SK-N-SH (cell line): ENCODE measurements around the gene PCDHA8. TPM values are rescaled to one million over a fixed set of nuclear protein-coding genes. Genes with fewer than 3 reads are reported as not detected.
"Not testable (repeated sequence)": the region's sequence is repeated elsewhere in the genome, so short reads cannot be mapped to it uniquely, and the experiment has no call there.

Experiments
- CTCF ChIA-PET: fragments of 300-600, 350-600 bp; formaldehyde crosslinking; extraction: SDS; loops from one replicate; lab custom pipeline; 2021; lab: Yijun Ruan, JAX
- POLR2A ChIA-PET: fragments of 350-600 bp; sonication (Branson Sonifier 250); formaldehyde crosslinking; extraction: SDS; loops from one replicate; lab custom pipeline; 2020; ENCODE audit warnings: antibody characterized with exemption, inconsistent platforms; lab: Yijun Ruan, JAX
- DNase-seq: peaks from one replicate; pipeline ENCODE4 v3.0.0; 2012
- H2AFZ ChIP-seq: fragments of 200-600 bp; sonication (generic); 2 replicates; pipeline ENCODE4 v1.8.1; 2016; ENCODE audit warnings: antibody characterized with exemption, mild to moderate bottlenecking, low read depth
- H3F3A ChIP-seq: fragments of 200-600 bp; sonication (generic); replicated peaks from 2 replicates; pipeline ENCODE3; 2016; ENCODE audit warnings: antibody characterized with exemption, mild to moderate bottlenecking; ENCODE audit not compliant: insufficient read depth
- H3K27ac ChIP-seq, 2 experiments: fragments of 200-500 bp in 1 of 2; fragments of 200-600 bp in 1 of 2; sonication (Bioruptor generic) in 1 of 2; sonication (generic), shearing (Covaris generic) in 1 of 2; 2 replicates each; pipeline versions ENCODE4 v1.5.1 to v1.6.1; 2014 to 2016; ENCODE audit warnings: low read depth in 2 of 2, inconsistent platforms in 1 of 2, low read length in 1 of 2, mild to moderate bottlenecking in 1 of 2, mixed read lengths in 1 of 2
- H3K27me3 ChIP-seq: fragments of 200-600 bp; sonication (generic), shearing (Covaris generic); 2 replicates; pipeline ENCODE4 v1.6.1; 2016; ENCODE audit warnings: mixed run types; ENCODE audit not compliant: insufficient read depth
- H3K36me3 ChIP-seq, 2 experiments: fragments of 200-500 bp in 1 of 2; fragments of 200-600 bp in 1 of 2; sonication (Bioruptor generic) in 1 of 2; sonication (generic) in 1 of 2; replicated peaks in 1 of 2; 2 replicates each; pipeline versions ENCODE3 to v1.5.1; 2014 to 2016; ENCODE audit warnings: low read length in 1 of 2, mild to moderate bottlenecking in 1 of 2; ENCODE audit not compliant: insufficient read depth in 2 of 2, control insufficient read depth in 1 of 2
- H3K4me1 ChIP-seq, 2 experiments: fragments of 200-500 bp in 1 of 2; fragments of 200-600 bp in 1 of 2; sonication (Bioruptor generic) in 1 of 2; sonication (generic), shearing (Covaris generic) in 1 of 2; 2 replicates each; pipeline versions ENCODE4 v1.5.1 to v1.6.1; 2014 to 2016; ENCODE audit warnings: low read depth in 1 of 2, low read length in 1 of 2, mixed run types in 1 of 2; ENCODE audit not compliant: insufficient read depth in 2 of 2, control insufficient read depth in 1 of 2
- H3K4me2 ChIP-seq: fragments of 200-600 bp; sonication (generic), shearing (Covaris generic); 2 replicates; pipeline ENCODE4 v1.6.1; 2017; ENCODE audit warnings: mixed run types
- H3K4me3 ChIP-seq, 2 experiments: fragments of 200-500 bp in 1 of 2; fragments of 200-600 bp in 1 of 2; sonication (Bioruptor generic) in 1 of 2; sonication (generic), shearing (Covaris generic) in 1 of 2; 2 replicates each; pipeline versions ENCODE4 v1.5.1 to v1.8.1; 2014 to 2016; ENCODE audit warnings: low read depth in 2 of 2, inconsistent platforms in 1 of 2, low read length in 1 of 2, mild to moderate bottlenecking in 1 of 2, mixed read lengths in 1 of 2, moderate library complexity in 1 of 2
- H3K79me2 ChIP-seq: fragments of 200-600 bp; sonication (generic); 2 replicates; pipeline ENCODE4 v1.8.1; 2017; ENCODE audit warnings: mild to moderate bottlenecking; ENCODE audit not compliant: insufficient read depth
- H3K9ac ChIP-seq: fragments of 200-600 bp; sonication (generic); 2 replicates; pipeline ENCODE4 v1.6.1; 2017; ENCODE audit warnings: mixed run types
- H3K9me2 ChIP-seq: fragments of 200-600 bp; sonication (generic); 2 replicates; pipeline ENCODE4 v1.6.1; 2017; ENCODE audit warnings: mixed run types
- H3K9me3 ChIP-seq: fragments of 200-600 bp; sonication (generic); 2 replicates; pipeline ENCODE4 v1.6.1; 2017; ENCODE audit warnings: mixed run types, mild to moderate bottlenecking, moderate library complexity
- H4K20me1 ChIP-seq: fragments of 200-600 bp; sonication (generic); 2 replicates; pipeline ENCODE4 v1.6.1; 2017; ENCODE audit warnings: mild to moderate bottlenecking, mixed run types; ENCODE audit not compliant: insufficient read depth
- EZH2phosphoT487 ChIP-seq: fragments of 200-600 bp; sonication (generic); IDR thresholded peaks from 2 replicates; pipeline ENCODE4 v1.6.1; 2017; ENCODE audit warnings: low read depth, mixed run types, mild to moderate bottlenecking, antibody characterized with exemption, moderate library complexity, borderline replicate concordance
- FOXM1 ChIP-seq: IDR thresholded peaks from 2 replicates; pipeline ENCODE4 v1.4.0; 2012; ENCODE audit warnings: low read depth, mild to moderate bottlenecking
- NRF1 ChIP-seq: IDR thresholded peaks from 2 replicates; pipeline ENCODE4 v1.6.1; 2012; ENCODE audit warnings: low read depth, mild to moderate bottlenecking, low read length
- POLR2AphosphoS5 ChIP-seq: IDR thresholded peaks from 2 replicates; pipeline ENCODE4 v1.6.1; 2012; ENCODE audit warnings: low read depth, low read length
- RAD21 ChIP-seq: IDR thresholded peaks from 2 replicates; pipeline ENCODE4 v1.6.1; 2012; ENCODE audit warnings: mild to moderate bottlenecking, low read length
- TEAD4 ChIP-seq: IDR thresholded peaks from 2 replicates; pipeline ENCODE4 v1.4.0; 2012; ENCODE audit warnings: mild to moderate bottlenecking, borderline replicate concordance; ENCODE audit not compliant: insufficient read depth
- WGBS: methylation state at CpG from one replicate; pipeline ENCODE4 v1.1.6; 2017; ENCODE audit warnings: low lambda C conversion rate; 5-methylcytosine and 5-hydroxymethylcytosine counted together
- polyA plus RNA-seq, 3 experiments: library from polyadenylated mRNA; depleted of rRNA; stranded (reverse); fragments of >200 nt; gene quantifications; 2 replicates each; pipeline ENCODE4 v1.2.3, GENCODE V29; 2012

The PCDHA8 gene
- polyA plus RNA-seq, 1 of the 3 experiments (the other 2 are of a cell fraction), result 0.54 TPM

DNA sequence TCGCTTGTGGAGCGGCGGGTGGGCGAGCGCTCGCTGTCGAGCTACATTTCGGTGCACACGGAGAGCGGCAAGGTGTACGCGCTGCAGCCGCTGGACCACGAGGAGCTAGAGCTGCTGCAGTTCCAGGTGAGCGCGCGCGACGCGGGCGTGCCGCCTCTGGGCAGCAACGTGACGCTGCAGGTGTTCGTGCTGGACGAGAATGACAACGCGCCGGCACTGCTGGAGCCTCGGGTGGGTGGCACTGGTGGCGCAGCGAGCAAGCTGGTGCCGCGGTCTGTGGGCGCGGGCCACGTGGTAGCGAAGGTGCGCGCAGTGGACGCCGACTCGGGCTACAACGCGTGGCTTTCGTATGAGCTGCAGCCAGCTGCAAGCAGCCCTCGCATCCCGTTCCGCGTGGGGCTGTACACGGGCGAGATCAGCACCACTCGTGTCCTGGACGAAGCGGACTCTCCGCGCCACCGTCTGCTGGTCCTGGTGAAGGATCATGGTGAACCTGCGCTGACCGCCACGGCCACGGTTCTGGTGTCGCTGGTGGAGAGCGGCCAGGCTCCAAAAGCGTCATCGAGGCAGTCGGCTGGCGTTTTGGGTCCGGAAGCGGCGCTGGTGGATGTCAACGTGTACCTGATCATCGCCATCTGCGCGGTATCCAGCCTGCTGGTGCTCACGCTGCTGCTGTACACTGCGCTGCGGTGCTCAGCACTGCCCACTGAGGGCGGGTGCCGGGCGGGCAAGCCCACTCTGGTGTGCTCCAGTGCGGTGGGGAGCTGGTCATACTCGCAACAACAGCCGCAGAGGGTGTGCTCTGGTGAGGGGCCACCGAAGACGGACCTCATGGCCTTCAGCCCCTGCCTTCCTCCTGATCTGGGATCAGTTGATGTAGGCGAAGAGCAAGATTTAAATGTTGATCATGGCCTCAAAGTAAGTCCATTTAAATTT is 2.1 kb downstream of the PCDHA8 start:
- no peak for DNase-seq
- H3K27me3 ChIP-seq, result no peaks in the 10 kb centered on the region

GRCh38 chr5:140848139-140849102 is 7.4 kb downstream of the PCDHA8 start, which contains the start of gene PCDHA9:
Gene PCDHA9 (plus strand): TSS chr5:140848382. CDS start chr5:140848496, 114 bp downstream.
- DNase-seq, H3K36me3 ChIP-seq, CTCF ChIA-PET, H3K9me3 ChIP-seq, H3K4me3 ChIP-seq, H3K27ac ChIP-seq, H3K4me1 ChIP-seq, H3K4me2 ChIP-seq, H3K9ac ChIP-seq, H3K9me2 ChIP-seq, H4K20me1 ChIP-seq, H3K79me2 ChIP-seq, H2AFZ ChIP-seq, H3K27me3 ChIP-seq, POLR2A ChIA-PET, H3F3A ChIP-seq: not testable (repeated sequence)
- WGBS, result 75% methylated on average over 33 of the region's 48 CpGs

More for the DNA sequence above, 2.1 kb downstream of the PCDHA8 start:
- Histone ChIP-seq H3K4me3 (no peak overlapping the region), H3K4me2 (no peak overlapping the region), H3K36me3 (no peaks in the 10 kb centered on the region), H3K9ac (no peak overlapping the region), H3K27ac (no peak overlapping the region), H3K9me2 (no peaks in the 10 kb centered on the region), H3F3A (no peaks in the 10 kb centered on the region), H4K20me1 (no peaks in the 10 kb centered on the region), H2AFZ (no peak overlapping the region), H3K4me1 (no peaks in the 10 kb centered on the region), H3K9me3 (no peaks in the 10 kb centered on the region)
- 91% methylated on average over 18 of the region's 87 CpGs for WGBS
- ChIA-PET POLR2A (no interaction called here), CTCF (interaction anchor here (0.8 to 4.9 kb wide), 6 partner anchors 19 to 307 kb away, joined by 3 to 189 read pairs (median 18); partner anchors contain the start of genes PCDHA1, PCDHA4 and PCDHB6)
- TF ChIP-seq RAD21 (no peak), FOXM1 (no peak), TEAD4 (no peak), NRF1 (no peak), EZH2phosphoT487 (no peak), POLR2AphosphoS5 (no peak)
- TF ChIP-seq, all 33 proteins: peak for 0
- no peaks in the 10 kb centered on the region for H3K79me2 ChIP-seq

GRCh38 chr5:140849831-140850634 is 9.0 kb downstream of the PCDHA8 start:
- CTCF ChIA-PET, H3K9me2 ChIP-seq: not testable (repeated sequence)

More at GRCh38 chr5:140849831-140850634, 9.0 kb downstream of the PCDHA8 start:
- H3K4me2 ChIP-seq, H3K4me3 ChIP-seq, H3K27me3 ChIP-seq, DNase-seq, H3F3A ChIP-seq, H3K9me3 ChIP-seq, H3K27ac ChIP-seq, H3K4me1 ChIP-seq, POLR2A ChIA-PET, H4K20me1 ChIP-seq, H3K9ac ChIP-seq, H3K36me3 ChIP-seq, H3K79me2 ChIP-seq, H2AFZ ChIP-seq: not testable (repeated sequence)
- WGBS, result 94% methylated on average over 51 of the region's 101 CpGs
